ENCODE data around the gene TNNI3. TPM values are rescaled to one million over a fixed set of nuclear protein-coding genes. Genes with fewer than 3 reads are reported as not detected.
A peak's percentile ranks its signal among the peaks of the same experiment; 100 is the strongest.
"Not testable (repeated sequence)": the region's sequence is repeated elsewhere in the genome, so short reads cannot be mapped to it uniquely, and the experiment has no call there.

TNNI3 gene
- total and polyA plus RNA-seq, 12 donors: 3,000 to 45,177 (median 9,464) TPM

- Histone ChIP-seq H3K27ac (peak overlapping the region; percentile 47 to 100 (median 90)), H3K4me3 (peak overlapping the region in 8 of 10 donors; percentile 24 to 71 (median 52)), H3K4me1 (peaks cover 0 to 41% (median 15%) of the 10 kb centered on the region in 9 donors), H3K9me3 (no peaks in the 10 kb centered on the region), H3K27me3 (peaks cover 0 to 72% (median 50%) of the 10 kb centered on the region in 7 donors), H3K36me3 (peaks cover 0 to 46% (median 0%) of the 10 kb centered on the region in 9 donors)
- intact Hi-C loops (cut with DNase I): no loop called here
- 25 to 30% methylated on average over 17 to 18 of the region's 18 CpGs for WGBS, 2 donors
- ATAC-seq (peak; percentile 52 to 77 (median 70)), DNase-seq (peak; percentile 84 to 87)
- TF ChIP-seq CTCF (IDR thresholded peaks at IDR 0.05): no peak
Observed at GRCh38 chr19:55158848-55159749, 1.6 kb upstream of the TNNI3 start.

GRCh38 chr19:55158423-55158822, 891 bp upstream of the TNNI3 start:
- H3K27me3 ChIP-seq: peaks cover 0 to 68% (median 49%) of the 10 kb centered on the region in 7 donors
- intact Hi-C loops (cut with DNase I): no loop called here
- DNase-seq (no peak), ATAC-seq (peak in 4 of 8 donors; percentile 0 to 4 (median 2))
- peak overlapping the region in 4 of 10 donors; percentile 3 to 71 (median 20) for H3K4me3 ChIP-seq
- 32 to 44% methylated on average over 4 of the region's 4 CpGs for WGBS, 2 donors
- no peaks in the 10 kb centered on the region for H3K9me3 ChIP-seq
- H3K4me1 ChIP-seq: peaks cover 0 to 41% (median 15%) of the 10 kb centered on the region in 9 donors
- H3K27ac ChIP-seq: peak overlapping the region; percentile 47 to 100 (median 90)
- peaks cover 0 to 48% (median 0%) of the 10 kb centered on the region in 9 donors for H3K36me3 ChIP-seq
- TF ChIP-seq CTCF (IDR thresholded peaks at IDR 0.05): no peak

- intact Hi-C loops (cut with DNase I): no loop called here
- Histone ChIP-seq H3K9me3 (peaks cover 0 to 7% (median 0%) of the 10 kb centered on the region in 11 donors), H3K27me3 (peaks cover 0 to 49% (median 32%) of the 10 kb centered on the region in 7 donors), H3K4me1 (peaks cover 0 to 48% (median 15%) of the 10 kb centered on the region in 9 donors), H3K36me3 (peaks cover 0 to 56% (median 0%) of the 10 kb centered on the region in 9 donors), H3K27ac (peak overlapping the region in 9 of 10 donors; percentile 77 to 100 (median 95)), H3K4me3 (peak overlapping the region; percentile 26 to 78 (median 64))
- DNase-seq (peak; percentile 69 to 70), ATAC-seq (peak in 7 of 8 donors; percentile 23 to 67 (median 48))
- 2 to 4% methylated on average over 52 of the region's 52 CpGs for WGBS, 2 donors
- TF ChIP-seq CTCF (IDR thresholded peaks at IDR 0.05): no peak
Observed at GRCh38 chr19:55156202-55157063, 1.1 kb downstream of the TNNI3 start.

GRCh38 chr19:55155784-55156183, 1.7 kb downstream of the TNNI3 start:
- H3K36me3 ChIP-seq: peaks cover 0 to 56% (median 0%) of the 10 kb centered on the region in 9 donors
- ATAC-seq; H3K9me3 ChIP-seq; DNase-seq; intact Hi-C loops (cut with DNase I): not testable (repeated sequence)
- peak overlapping the region; percentile 26 to 78 (median 64) for H3K4me3 ChIP-seq
- H3K27me3 ChIP-seq: peaks cover 0 to 43% (median 26%) of the 10 kb centered on the region in 7 donors
- H3K4me1 ChIP-seq: peaks cover 3 to 48% (median 14%) of the 10 kb centered on the region in 9 donors
- WGBS, 2 donors: 7 to 10% methylated on average over 5 of the region's 5 CpGs
- H3K27ac ChIP-seq: peak overlapping the region in 5 of 10 donors; percentile 61 to 100 (median 95)

All from heart right ventricle (tissue), 16 donors.